NCI-H128 (cell line): ENCODE measurements around the gene ADAR.

ENCODE experiments used
- DNase-seq: peaks from one replicate; lab custom pipeline; 2025; ENCODE audit not compliant: unreplicated experiment; lab: John Stamatoyannopoulos, UW

Gene ADAR

GRCh38 chr1:154533952-154534844 lies 73.8 kb downstream of the ADAR start:
- DNase-seq: peak; percentile 42
